ENCODE results near the gene PFKM. TPM values are rescaled to one million over a fixed set of nuclear protein-coding genes. Genes with fewer than 3 reads are reported as not detected.
A peak's percentile ranks its signal among the peaks of the same experiment; 100 is the strongest.

The PFKM gene
- total RNA-seq, 2 experiments from 2014 or later = 16.8 TPM

DNA sequence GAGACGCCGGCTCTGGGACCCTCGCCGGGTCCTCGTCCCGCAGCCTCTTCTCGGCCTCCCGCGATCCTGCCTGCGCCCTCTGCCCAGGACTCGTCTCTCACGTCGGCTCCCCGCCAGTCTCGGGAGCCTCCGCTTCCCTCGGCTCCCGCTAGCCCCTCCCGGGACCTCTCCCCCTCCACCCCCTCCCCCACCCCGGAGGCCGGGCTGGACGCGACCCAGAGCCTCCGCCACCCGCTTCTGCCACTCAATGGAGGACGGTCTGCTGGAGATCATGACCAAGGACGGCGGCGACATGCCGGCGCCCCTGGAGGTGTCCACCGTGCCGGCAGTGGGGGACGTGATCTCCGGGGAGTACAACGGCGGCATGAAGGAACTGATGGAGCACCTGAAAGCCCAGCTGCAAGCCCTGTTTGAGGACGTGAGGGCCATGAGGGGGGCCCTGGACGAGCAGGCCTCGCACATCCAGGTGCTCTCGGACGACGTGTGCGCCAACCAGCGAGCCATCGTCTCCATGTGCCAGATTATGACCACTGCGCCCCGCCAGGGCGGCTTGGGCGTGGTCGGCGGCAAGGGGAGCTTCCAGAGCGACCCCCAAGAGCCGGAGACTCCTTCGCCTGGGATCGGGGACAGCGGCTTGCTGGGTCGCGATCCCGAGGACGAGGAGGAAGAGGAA is 64.8 kb downstream of the PFKM start:
- Mint-ChIP-seq H3K36me3 (ENCODE audit: low read depth) (no peaks in the 10 kb centered on the region), H3K27me3 (peaks cover 61% of the 10 kb centered on the region), H3K9me3 (no peaks in the 10 kb centered on the region), H3K4me3 (peak overlapping the region; percentile 86), H3K27ac (no peak overlapping the region), H3K4me1 (peaks cover 28% of the 10 kb centered on the region)
- ChIA-PET POLR2A (interaction anchor here (1.4 to 2.5 kb wide), 2 partner anchors 10 to 14 kb away, joined by 6 to 25 read pairs; no protein-coding TSS in a partner anchor), CTCF (interaction anchor here (1.0 to 8.1 kb wide), 7 partner anchors 9 to 441 kb away, joined by 3 to 94 read pairs (median 4); partner anchors contain the start of genes ASB8, OR10AD1 and RAPGEF3)
- no peak for DNase-seq

DNA sequence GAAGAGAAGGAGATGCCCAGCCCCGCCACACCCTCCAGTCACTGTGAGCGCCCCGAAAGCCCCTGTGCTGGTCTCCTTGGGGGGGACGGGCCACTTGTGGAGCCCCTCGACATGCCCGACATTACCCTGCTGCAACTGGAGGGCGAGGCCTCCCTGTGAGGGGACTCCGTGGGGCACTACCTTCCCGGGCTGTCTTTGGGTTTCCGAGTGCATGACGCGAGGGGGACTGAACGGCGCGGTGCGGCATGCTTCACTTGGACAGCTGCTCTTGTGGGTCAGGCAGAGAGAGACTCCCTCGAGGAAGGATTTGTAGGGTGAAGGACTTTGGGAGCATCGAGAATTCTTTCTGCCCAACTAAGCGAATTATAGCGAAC is 65.4 kb downstream of the PFKM start:
- DNase-seq = no peak
- POLR2A ChIA-PET = interaction anchor here (2.5 kb wide), 1 partner anchor 14 kb away, joined by 25 read pairs; no protein-coding TSS in a partner anchor
- H3K4me1 Mint-ChIP-seq = peaks cover 30% of the 10 kb centered on the region
- no peaks in the 10 kb centered on the region for H3K9me3 Mint-ChIP-seq
- H3K27me3 Mint-ChIP-seq = peaks cover 59% of the 10 kb centered on the region
- CTCF ChIA-PET = interaction anchor here (1.6 to 8.1 kb wide), 2 partner anchors 16 to 27 kb away, joined by 4 to 94 read pairs; partner anchors contain the start of genes ASB8 and OR10AD1
- no peak overlapping the region for H3K27ac Mint-ChIP-seq
- H3K4me3 Mint-ChIP-seq = peak overlapping the region; percentile 86
- no peaks in the 10 kb centered on the region for H3K36me3 Mint-ChIP-seq (ENCODE audit: low read depth)

DNA sequence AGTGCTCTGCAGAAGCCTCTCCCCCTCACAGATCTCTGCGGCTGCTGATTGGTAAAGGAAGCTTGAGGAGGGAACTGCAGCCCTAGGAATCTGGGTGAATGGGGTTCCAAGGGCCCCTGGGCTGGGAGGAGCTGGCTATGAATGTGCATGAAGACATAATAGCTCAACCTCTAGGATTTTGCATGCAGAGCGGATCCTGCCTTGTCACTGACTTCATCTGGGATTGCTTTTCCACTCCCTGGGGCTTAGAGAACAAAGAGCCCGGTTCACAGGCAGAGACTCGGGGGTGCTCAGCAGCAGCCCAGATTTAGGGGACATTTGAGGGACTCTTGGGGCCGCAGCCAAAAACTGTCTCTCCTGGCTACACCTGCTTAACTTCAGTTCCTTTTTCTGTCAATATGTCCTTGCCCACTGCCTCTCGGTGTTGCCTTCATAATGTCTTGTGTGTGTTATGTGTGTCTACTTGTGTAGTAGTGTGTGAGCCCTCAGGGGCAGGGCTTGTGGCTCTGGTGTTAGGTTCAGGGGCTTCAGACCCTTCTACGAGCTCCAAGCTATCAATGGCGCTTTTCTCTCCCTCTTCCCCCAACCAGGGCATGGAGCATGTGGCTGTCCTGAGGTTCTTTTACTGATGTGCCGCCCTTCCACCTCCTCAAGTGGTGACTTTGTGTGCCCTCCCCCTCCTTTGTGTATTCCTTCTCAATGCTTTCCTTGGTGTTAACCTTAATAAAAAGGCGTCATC is 66.2 kb downstream of the PFKM start:
- DNase-seq = no peak
- CTCF ChIA-PET = interaction anchor here (1.6 to 8.1 kb wide), 2 partner anchors 15 to 28 kb away, joined by 4 to 94 read pairs; partner anchors contain the start of genes ASB8 and OR10AD1
- H3K27ac Mint-ChIP-seq = no peak overlapping the region
- H3K9me3 Mint-ChIP-seq = no peaks in the 10 kb centered on the region
- H3K4me3 Mint-ChIP-seq = no peak overlapping the region
- H3K27me3 Mint-ChIP-seq = peaks cover 59% of the 10 kb centered on the region
- peaks cover 35% of the 10 kb centered on the region for H3K4me1 Mint-ChIP-seq
- H3K36me3 Mint-ChIP-seq (ENCODE audit: low read depth) = no peaks in the 10 kb centered on the region
- POLR2A ChIA-PET = interaction anchor here (1.0 to 3.6 kb wide), 2 partner anchors 9 to 13 kb away, joined by 3 to 30 read pairs; no protein-coding TSS in a partner anchor

DNA sequence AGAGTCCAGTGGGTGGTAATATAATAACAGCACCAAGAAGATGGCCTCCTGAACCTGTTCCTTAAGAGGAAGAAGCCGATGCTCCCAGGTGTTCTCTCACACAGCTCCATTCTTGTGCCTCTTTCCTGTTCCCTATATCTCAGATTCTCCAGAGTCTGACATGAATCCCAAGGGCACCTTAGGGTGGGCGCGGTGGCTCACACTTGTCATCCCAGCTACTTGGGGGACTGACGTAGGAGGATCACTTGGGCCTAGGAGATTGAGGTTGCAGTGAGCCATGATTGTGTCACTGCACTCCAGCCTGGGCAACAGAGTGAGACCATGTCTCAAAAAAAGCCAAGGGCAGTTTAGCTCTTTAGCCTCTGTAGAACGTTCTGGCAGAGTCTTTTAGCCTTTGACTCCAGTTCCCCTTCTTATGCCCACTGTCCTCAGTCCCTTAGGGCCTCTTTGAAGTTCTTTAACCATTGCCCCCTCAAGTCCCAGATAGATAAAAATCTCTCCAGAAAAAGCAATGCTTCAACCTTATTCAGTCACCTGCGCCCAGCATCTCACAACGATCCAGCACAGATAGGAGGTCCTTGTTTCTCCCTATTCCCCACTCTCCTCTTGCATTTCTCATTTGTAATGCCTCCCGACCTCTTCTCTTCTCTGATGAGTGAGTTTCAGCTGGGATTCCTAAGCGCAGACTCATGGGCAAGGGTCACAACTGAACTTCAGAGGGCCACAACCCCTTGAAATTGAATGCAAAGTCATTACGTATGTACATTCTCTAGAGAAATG is 68.9 kb downstream of the PFKM start:
- POLR2A ChIA-PET = interaction anchor here (3.6 kb wide), 1 partner anchor 10 kb away, joined by 30 read pairs; no protein-coding TSS in a partner anchor

DNA sequence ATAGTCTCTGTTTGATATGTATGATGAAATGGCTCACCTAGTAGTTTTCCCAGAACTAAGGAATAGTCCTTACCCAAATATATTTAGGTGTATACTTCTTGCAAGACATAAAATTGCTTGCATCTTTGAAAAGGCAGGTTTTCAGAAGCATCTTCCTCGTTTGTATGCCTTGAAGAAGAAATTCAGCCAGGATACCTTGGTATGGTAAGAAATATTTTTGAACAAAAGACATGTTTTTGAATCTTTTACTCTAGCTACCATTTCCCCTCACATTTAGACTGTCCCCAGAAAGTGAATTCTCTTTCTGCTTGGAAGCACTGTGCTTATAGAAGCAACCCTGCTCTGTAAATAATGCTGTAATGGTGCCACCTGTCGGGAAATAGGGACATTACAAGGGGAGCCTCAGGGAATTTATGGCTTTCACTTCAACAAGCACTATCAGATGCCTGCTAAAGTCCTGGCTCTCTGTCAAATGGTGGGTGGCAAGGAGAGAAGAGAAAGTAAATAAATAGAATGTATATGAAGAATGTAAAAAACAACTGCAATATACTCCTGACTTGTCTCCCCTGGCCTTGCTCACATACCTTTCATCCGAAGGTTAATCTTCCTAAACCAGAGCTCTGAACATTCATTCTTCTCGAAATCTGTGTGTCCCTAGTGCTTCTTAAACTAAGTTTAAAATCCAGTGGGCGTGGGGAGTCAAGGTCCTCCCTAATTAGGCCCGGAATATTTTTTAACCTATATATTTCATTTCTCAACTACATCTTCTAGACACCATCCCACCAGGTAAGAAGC is 70.4 kb downstream of the PFKM start:
- H3K4me3 Mint-ChIP-seq = no peak overlapping the region
- DNase-seq = peak; percentile 75
- peaks cover 21% of the 10 kb centered on the region for H3K4me1 Mint-ChIP-seq
- H3K27ac Mint-ChIP-seq = no peak overlapping the region
- no peaks in the 10 kb centered on the region for H3K36me3 Mint-ChIP-seq (ENCODE audit: low read depth)
- H3K27me3 Mint-ChIP-seq = peaks cover 51% of the 10 kb centered on the region
- ChIA-PET CTCF (interaction anchor here (0.6 to 8.1 kb wide), 8 partner anchors 11 to 460 kb away, joined by 3 to 94 read pairs (median 3); partner anchors contain the start of genes OR10AD1 and TMEM106C), POLR2A (no interaction called here)
- no peaks in the 10 kb centered on the region for H3K9me3 Mint-ChIP-seq

More for the DNA sequence above, 68.9 kb downstream of the PFKM start:
- DNase-seq = no peak
- CTCF ChIA-PET = interaction anchor here (1.0 to 8.1 kb wide), 2 partner anchors 11 to 12 kb away, joined by 3 to 94 read pairs; partner anchors contain the start of gene OR10AD1
- Mint-ChIP-seq H3K27ac (no peak overlapping the region), H3K9me3 (no peaks in the 10 kb centered on the region), H3K4me1 (peaks cover 25% of the 10 kb centered on the region), H3K4me3 (no peak overlapping the region), H3K27me3 (peaks cover 50% of the 10 kb centered on the region), H3K36me3 (ENCODE audit: low read depth) (no peaks in the 10 kb centered on the region)

DNA sequence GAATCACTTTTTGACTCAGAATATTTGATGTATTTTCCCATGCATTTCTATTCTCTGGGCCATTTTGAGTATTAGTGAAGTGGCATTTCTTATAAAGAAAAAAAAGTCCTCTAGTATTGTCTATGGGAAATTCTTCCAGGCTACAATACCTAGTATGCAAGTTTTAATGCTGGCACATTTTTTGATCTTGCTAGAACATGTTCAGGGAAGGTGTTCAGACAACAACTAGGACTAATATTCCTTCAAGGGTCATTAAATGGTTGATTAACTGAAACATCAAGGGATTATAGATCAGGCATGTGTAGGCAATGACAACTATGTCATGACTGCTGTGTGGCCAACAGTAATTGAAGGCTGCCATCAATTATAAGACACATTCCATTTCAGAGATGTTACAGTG is 71.9 kb downstream of the PFKM start:
- Mint-ChIP-seq H3K9me3 (no peaks in the 10 kb centered on the region), H3K4me1 (peaks cover 12% of the 10 kb centered on the region), H3K27me3 (peaks cover 43% of the 10 kb centered on the region), H3K36me3 (ENCODE audit: low read depth) (no peaks in the 10 kb centered on the region), H3K27ac (no peak overlapping the region), H3K4me3 (no peak overlapping the region)
- CTCF ChIA-PET = no interaction called here
- POLR2A ChIA-PET = no interaction called here
- no peak for DNase-seq

DNA sequence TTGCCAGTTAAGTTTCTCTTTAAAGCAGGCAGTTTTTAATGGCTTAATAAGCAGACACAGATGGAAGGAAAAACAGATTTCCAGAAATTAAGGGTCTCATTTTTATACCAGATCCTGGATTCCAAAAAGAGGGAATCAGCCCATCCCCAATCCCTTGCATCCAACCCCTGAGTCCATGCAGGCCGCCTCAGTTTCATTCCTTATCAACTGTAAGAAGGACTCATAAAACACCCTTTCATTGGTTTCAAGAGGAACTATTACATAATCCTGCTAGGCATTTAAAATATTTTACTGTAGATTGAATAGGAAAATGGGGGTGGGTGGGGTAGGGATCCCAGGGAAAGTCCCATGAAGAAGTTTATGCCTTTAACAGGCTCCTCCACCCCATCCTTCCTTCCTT is 73.7 kb downstream of the PFKM start:
- Mint-ChIP-seq H3K4me1 (peaks cover 19% of the 10 kb centered on the region), H3K4me3 (no peak overlapping the region), H3K36me3 (ENCODE audit: low read depth) (no peaks in the 10 kb centered on the region), H3K9me3 (no peaks in the 10 kb centered on the region), H3K27ac (no peak overlapping the region), H3K27me3 (peaks cover 34% of the 10 kb centered on the region)
- CTCF ChIA-PET = interaction anchor here (2.6 kb wide), 1 partner anchor 10 kb away, joined by 12 read pairs; the partner anchor contains the start of gene CCDC184
- POLR2A ChIA-PET = interaction anchor here (1.3 kb wide), 1 partner anchor 87 kb away, joined by 4 read pairs; the partner anchor contains the start of gene SENP1
- no peak for DNase-seq

DNA sequence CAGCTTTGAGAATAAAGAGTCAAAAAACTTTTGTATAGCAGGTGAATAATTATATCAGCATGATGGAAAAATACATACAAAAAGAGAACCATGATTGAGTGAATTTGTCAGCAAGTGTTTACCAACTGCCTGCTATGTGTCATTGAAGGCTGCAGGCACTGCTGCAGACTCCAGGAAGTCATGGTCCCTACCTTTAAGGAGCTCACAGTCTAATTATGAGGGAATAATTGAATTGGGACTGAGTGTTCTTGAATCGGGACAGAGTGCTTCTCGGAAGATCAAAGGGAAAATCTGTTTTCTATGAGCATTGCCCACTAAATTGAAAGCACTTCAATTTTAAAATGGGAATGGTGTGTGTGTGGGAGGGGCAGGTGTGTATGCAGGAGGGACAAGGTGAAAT is 74.5 kb downstream of the PFKM start:
- Mint-ChIP-seq H3K36me3 (ENCODE audit: low read depth) (peaks cover 3% of the 10 kb centered on the region), H3K4me3 (no peak overlapping the region), H3K27ac (no peak overlapping the region), H3K9me3 (no peaks in the 10 kb centered on the region), H3K4me1 (peaks cover 19% of the 10 kb centered on the region), H3K27me3 (peaks cover 31% of the 10 kb centered on the region)
- ChIA-PET POLR2A (interaction anchor here (1.3 kb wide), 1 partner anchor 88 kb away, joined by 4 read pairs; the partner anchor contains the start of gene SENP1), CTCF (interaction anchor here (0.6 to 2.6 kb wide), 2 partner anchors 11 to 14 kb away, joined by 5 to 12 read pairs; partner anchors contain the start of gene CCDC184)
- no peak for DNase-seq

DNA sequence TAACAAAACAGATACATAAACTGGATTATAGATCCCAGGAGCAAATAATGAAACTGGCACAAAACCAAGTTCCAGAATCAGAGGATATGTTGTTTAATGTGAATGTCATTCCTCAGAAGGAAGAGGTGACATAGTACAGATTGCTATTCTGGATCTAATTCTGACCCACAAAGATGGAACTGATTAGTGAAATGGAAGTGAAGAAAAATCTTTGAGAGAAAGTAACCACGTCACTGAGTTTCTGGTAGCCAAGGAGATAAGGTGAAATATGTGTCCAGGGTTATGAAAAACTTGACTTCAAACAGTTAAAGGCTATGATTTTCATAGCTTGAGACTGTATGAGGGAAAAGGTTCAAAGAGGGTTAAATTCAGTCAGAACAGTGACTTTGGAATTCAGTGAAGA is 75.6 kb downstream of the PFKM start:
- H3K27me3 Mint-ChIP-seq = peaks cover 26% of the 10 kb centered on the region
- ChIA-PET CTCF (interaction anchor here (1.6 to 2.6 kb wide), 2 partner anchors 12 kb away, joined by 7 to 12 read pairs; partner anchors contain the start of gene CCDC184), POLR2A (no interaction called here)
- no peak for DNase-seq
- H3K4me3 Mint-ChIP-seq = no peak overlapping the region
- no peaks in the 10 kb centered on the region for H3K9me3 Mint-ChIP-seq
- peaks cover 23% of the 10 kb centered on the region for H3K4me1 Mint-ChIP-seq
- peaks cover 8% of the 10 kb centered on the region for H3K36me3 Mint-ChIP-seq (ENCODE audit: low read depth)
- H3K27ac Mint-ChIP-seq = no peak overlapping the region
